Effector memory CD4-positive, alpha-beta T cell (primary cell): Measurements from ENCODE around the gene RAB39A.
"Not testable (repeated sequence)": the region's sequence is repeated elsewhere in the genome, so short reads cannot be mapped to it uniquely, and the experiment has no call there.

ENCODE experiments used
- DNase-seq, 3 donors: peaks; one replicate each; pipeline ENCODE4 v3.0.0-alpha.2; 2020
- H3K27ac ChIP-seq: 2 replicates; pipeline ENCODE4 v1.7.0; 2013; ENCODE audit warnings: mild to moderate bottlenecking, low read length, moderate library complexity; ENCODE audit not compliant: insufficient read depth, poor library complexity, severe bottlenecking
- H3K27me3 ChIP-seq: replicated peaks from 2 replicates; pipeline ENCODE4 v1.7.0; 2013; ENCODE audit warnings: mild to moderate bottlenecking, low read length; ENCODE audit not compliant: insufficient read depth, control insufficient read depth, poor library complexity, severe bottlenecking
- H3K36me3 ChIP-seq: 2 replicates; pipeline ENCODE4 v1.7.0; 2013; ENCODE audit warnings: mild to moderate bottlenecking, low read length, moderate library complexity; ENCODE audit not compliant: control insufficient read depth, insufficient read depth
- H3K4me1 ChIP-seq: 2 replicates; pipeline ENCODE4 v1.7.0; 2013; ENCODE audit warnings: low read length, mild to moderate bottlenecking; ENCODE audit not compliant: control insufficient read depth, insufficient read depth, poor library complexity, severe bottlenecking
- H3K4me3 ChIP-seq: 2 replicates; pipeline ENCODE4 v1.7.0; 2013; ENCODE audit warnings: low read length, low read depth, mild to moderate bottlenecking; ENCODE audit not compliant: insufficient read depth, poor library complexity, severe bottlenecking
- H3K9me3 ChIP-seq: 2 replicates; pipeline ENCODE4 v1.7.0; 2013; ENCODE audit warnings: mild to moderate bottlenecking, low read length, moderate library complexity; ENCODE audit not compliant: control insufficient read depth
- total RNA-seq, 3 donors: gene quantifications; one replicate each; lab custom pipeline; 2026; lab: John Stamatoyannopoulos, UW

RAB39A gene, protein sequence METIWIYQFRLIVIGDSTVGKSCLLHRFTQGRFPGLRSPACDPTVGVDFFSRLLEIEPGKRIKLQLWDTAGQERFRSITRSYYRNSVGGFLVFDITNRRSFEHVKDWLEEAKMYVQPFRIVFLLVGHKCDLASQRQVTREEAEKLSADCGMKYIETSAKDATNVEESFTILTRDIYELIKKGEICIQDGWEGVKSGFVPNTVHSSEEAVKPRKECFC
- 0 reads per million in 3 donors for total RNA-seq

DNA sequence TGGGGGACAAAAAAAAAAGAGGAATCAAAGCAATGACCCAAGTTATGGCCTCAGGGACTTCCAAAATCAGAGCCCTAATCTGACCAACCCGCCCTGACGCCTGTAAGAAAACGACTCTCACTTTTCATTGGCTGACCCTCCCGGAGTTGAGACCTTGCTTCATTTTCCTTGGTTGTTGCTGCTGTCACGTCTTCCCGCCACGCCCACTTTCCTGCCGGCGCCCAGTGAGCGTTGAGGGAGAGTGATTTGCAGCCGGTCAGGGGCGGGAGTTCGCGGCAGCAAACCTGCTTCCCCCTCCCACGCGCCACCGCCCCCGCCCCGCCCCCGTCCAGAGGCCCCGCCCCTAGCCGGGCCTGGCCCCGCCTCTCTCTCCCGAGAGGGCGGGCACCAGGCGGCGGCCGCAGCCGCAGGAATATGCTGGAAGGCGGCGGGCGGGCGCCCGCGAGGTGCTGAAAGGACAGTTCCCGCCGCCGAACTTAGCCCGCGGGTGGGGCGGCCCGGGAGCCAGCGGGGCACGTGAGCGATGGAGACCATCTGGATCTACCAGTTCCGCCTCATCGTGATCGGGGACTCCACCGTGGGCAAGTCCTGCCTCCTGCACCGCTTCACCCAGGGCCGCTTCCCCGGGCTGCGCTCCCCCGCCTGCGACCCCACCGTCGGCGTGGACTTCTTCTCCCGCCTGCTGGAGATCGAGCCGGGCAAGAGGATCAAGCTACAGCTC lies at the start of gene RAB39A:
RAB39A (plus strand) TSS at position 403 of the 721 bp plus-strand sequence; CDS start at position 524, 121 bp downstream.
- Histone ChIP-seq H3K4me3 (peak within 1 kb of the TSS; percentile 48), H3K27ac (no peak within 1 kb of the TSS), H3K4me1 (peaks cover 18% of the 10 kb centered on the region), H3K27me3 (peaks cover 3% of the 10 kb centered on the region), H3K9me3 (no peaks in the 10 kb centered on the region), H3K36me3 (no peaks in the 10 kb centered on the region)
- peak; percentile 22 to 54 (median 49) for DNase-seq

DNA sequence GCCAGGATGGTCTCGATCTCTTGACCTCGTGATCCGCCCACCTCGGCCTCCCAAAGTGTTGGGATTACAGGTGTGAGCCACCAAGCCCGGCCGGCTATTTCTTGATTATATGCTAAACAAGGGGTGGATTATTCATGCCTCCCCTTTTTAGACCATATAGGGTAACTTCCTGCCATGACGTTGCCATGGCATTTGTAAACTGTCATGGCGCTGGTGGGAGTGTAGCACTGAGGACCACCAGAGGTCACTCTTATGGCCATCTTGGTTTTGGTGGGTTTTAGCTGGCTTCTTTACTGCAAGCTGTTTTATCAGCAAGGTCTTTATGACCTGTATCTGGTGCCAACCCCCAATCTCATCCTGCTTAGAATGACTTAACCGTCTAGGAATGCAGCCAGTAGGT lies 46.8 kb upstream of the RAB39A start:
- H3K27me3 ChIP-seq, H3K4me1 ChIP-seq, H3K4me3 ChIP-seq, H3K9me3 ChIP-seq, DNase-seq, H3K36me3 ChIP-seq, H3K27ac ChIP-seq: not testable (repeated sequence)

DNA sequence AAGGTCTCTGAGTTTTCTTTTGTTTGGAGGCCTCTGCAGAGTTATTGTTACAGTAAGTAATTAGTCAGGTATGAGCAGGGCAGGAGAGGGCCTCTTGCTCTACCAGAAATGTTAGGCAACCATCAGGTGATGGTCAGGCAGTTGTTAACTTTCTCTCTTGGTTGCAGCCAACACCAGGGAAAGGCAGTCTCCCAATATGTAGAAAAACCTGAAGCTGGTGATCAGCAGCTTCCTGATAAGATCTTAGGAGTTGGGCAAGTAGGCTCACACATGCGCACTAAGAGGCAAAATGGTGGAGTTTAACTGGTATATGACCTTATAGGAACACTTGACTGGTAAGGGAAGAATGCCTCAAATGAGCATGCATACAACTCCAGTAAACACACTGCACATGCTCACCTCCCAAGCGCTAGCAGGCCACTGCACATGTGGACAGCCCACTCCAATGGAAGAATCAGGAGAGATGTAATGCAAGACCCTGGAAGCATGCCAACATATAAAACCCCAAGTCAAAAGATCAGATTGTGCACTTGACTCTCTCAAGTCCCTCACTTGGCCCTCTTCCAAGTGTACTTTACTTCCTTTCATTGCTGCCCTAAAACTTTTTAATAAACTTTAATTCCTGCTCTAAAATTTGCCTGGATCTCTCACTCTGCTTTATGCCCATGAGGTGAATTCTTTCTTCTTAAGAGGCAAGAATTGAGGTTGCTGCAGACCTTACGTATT lies 46.0 kb upstream of the RAB39A start:
- no peak overlapping the region for H3K4me3 ChIP-seq
- no peak for DNase-seq
- no peak overlapping the region for H3K27ac ChIP-seq

DNA sequence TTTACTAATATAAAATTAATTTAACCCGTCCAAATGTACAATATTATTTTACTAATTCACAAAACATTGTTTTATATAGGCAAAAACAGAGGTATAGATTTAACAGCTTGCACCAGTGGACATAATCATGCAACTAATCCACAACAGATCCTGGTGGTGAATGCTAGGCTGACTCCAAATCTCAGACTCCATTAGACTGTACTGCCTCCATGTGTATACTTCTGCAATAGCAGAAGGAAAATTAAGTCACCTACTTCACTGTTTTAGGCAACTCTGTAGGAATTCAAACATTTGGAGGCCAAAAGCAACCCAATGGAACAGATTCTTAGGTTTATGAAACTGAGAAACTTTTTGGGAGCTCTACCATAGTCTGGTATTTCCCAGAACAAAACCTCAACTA lies 30.0 kb upstream of the RAB39A start:
- H3K4me1 ChIP-seq = no peaks in the 10 kb centered on the region
- no peaks in the 10 kb centered on the region for H3K27me3 ChIP-seq
- H3K4me3 ChIP-seq = no peak overlapping the region
- DNase-seq = no peak
- no peaks in the 10 kb centered on the region for H3K36me3 ChIP-seq
- H3K9me3 ChIP-seq = no peaks in the 10 kb centered on the region
- no peak overlapping the region for H3K27ac ChIP-seq

More for the DNA sequence above, 46.0 kb upstream of the RAB39A start:
- H3K9me3 ChIP-seq = no peaks in the 10 kb centered on the region
- H3K27me3 ChIP-seq = no peaks in the 10 kb centered on the region
- H3K4me1 ChIP-seq = no peaks in the 10 kb centered on the region
- no peaks in the 10 kb centered on the region for H3K36me3 ChIP-seq

DNA sequence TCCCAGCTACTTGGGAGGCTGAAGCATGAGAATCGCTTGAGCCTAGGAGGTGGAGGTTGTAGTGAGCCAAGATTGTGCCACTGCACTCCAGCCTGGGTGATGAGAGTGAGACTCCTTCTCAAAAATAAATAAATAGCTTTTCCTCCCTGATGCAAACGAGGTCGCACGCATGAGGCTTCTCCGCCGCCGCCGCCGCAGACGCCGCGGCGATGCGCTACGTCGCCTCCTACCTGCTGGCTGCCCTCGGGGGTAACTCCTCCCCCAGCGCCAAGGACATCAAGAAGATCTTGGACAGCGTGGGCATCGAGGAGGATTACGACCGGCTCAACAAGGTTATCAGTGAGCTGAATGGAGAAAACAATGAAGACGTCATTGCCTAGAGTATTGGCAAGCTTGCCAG lies 20.0 kb upstream of the RAB39A start:
- no peak overlapping the region for H3K27ac ChIP-seq
- DNase-seq = no peak
- H3K4me3 ChIP-seq = no peak overlapping the region
- no peaks in the 10 kb centered on the region for H3K27me3 ChIP-seq
- no peaks in the 10 kb centered on the region for H3K9me3 ChIP-seq
- no peaks in the 10 kb centered on the region for H3K36me3 ChIP-seq
- H3K4me1 ChIP-seq = no peaks in the 10 kb centered on the region

DNA sequence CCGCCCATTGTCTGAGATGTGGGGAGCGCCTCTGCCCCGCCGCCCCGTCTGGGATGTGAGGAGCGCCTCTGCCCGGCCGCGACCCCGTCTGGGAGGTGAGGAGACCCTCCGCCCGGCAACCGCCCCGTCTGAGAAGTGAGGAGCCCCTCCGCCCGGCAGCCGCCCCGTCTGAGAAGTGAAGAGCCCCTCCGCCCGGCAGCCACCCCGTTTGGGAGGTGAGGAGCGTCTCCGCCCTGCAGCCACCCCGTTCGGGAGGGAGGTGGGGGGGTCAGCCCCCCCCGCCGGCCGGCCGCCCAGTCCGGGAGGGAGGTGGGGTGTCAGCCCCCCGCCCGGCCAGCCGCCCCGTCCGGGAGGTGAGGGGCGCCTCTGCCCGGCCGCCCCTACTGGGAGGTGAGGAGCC lies 15.8 kb upstream of the RAB39A start:
- not testable (repeated sequence) for DNase-seq

DNA sequence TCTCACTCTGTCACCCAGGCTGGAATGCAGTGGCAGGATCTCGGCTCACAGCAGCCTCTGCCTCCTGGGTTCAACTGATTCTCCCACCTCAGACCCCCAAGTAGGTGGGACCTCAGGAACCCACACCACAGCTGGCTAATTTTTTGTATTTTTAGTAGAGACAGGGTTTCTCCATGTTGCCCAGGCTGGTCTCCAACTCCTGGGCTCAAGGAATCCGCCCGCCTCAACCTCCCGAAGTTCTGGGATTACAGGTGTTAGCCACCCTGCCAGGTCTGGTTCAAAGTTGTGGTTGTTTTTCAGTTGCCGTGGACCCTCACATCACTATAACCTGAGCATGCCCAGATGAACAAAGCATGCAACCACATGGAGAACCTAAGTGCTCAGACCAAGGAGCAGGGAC lies 13.0 kb upstream of the RAB39A start:
- Histone ChIP-seq H3K9me3 (no peaks in the 10 kb centered on the region), H3K36me3 (no peaks in the 10 kb centered on the region), H3K27ac (no peak overlapping the region), H3K4me1 (no peaks in the 10 kb centered on the region), H3K27me3 (no peaks in the 10 kb centered on the region), H3K4me3 (no peak overlapping the region)
- DNase-seq = no peak

More for the DNA sequence above, 15.8 kb upstream of the RAB39A start:
- not testable (repeated sequence) for H3K9me3 ChIP-seq, H3K27ac ChIP-seq, H3K27me3 ChIP-seq, H3K4me3 ChIP-seq, H3K36me3 ChIP-seq, H3K4me1 ChIP-seq

DNA sequence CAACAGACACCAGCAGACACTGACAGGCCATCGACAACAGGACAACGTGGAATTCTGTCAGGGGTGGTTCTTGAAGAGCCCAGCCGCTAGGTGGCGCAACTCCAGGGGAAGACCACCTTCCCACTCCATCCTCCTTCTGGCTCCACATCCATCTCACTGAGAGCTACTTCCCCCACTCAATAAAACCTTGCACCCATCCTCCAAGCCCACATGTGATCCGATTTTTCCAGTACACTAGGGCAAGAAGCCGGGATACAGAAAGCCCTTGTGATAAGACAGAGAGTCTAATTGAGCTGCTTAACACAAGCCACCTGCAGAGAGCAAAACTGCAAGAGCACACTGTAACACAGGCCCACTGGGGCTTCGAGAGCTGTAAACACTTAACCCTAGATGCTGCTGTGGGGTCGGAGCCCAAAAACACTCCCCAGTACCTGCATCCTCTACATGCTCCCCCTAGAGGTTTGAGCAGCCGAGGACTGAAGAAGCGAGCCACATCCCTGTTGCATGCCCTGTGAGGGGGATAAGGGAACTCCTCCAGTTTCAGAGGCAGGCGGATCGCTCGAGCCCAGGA lies 11.5 kb upstream of the RAB39A start:
- no peaks in the 10 kb centered on the region for H3K36me3 ChIP-seq
- H3K4me1 ChIP-seq = no peaks in the 10 kb centered on the region
- DNase-seq = no peak
- no peaks in the 10 kb centered on the region for H3K9me3 ChIP-seq
- no peak overlapping the region for H3K4me3 ChIP-seq
- H3K27me3 ChIP-seq = no peaks in the 10 kb centered on the region
- H3K27ac ChIP-seq = no peak overlapping the region

DNA sequence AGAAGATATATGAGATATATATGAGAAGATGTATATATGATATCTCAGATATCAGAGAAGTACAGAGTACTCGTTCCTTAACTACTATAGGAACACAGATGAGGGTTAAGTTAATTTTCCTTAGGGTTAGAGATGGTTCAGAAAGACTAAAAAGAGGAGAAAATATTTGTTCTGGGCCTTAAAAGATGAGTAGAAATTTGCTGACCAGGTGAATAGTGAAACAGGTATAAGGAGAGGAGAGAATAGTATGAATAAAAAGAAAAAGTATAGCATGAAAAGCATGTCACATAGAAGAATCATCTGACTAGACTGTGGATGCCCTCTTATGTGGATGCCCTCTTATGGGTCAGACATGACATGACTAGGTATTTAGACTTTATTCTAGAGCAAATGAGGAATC lies 6.3 kb upstream of the RAB39A start:
- H3K36me3 ChIP-seq = no peaks in the 10 kb centered on the region
- H3K4me3 ChIP-seq = no peak overlapping the region
- DNase-seq = no peak
- no peak overlapping the region for H3K27ac ChIP-seq
- no peaks in the 10 kb centered on the region for H3K27me3 ChIP-seq
- H3K9me3 ChIP-seq = no peaks in the 10 kb centered on the region
- H3K4me1 ChIP-seq = no peaks in the 10 kb centered on the region

DNA sequence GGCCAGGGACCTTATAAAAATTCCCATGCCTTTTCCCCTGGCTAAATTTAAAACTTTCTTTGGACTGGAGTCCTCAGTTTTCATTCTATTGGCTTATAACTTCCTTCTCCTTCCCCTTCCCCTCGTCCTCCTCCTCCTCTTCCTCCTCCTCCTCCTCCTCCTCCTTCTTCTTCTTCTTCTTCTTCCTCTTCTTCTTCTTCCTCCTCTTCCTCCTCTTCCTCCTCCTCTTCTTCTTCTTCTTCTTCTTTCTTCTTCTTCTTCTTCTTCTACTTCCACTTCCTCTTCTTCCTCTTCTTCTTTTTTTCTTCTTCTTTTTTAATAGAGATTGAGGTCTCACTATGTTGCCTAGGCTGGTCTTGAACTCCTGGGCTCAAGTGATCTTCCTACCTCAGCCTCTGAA lies 4.7 kb upstream of the RAB39A start:
- not testable (repeated sequence) for H3K4me3 ChIP-seq, H3K27me3 ChIP-seq, H3K27ac ChIP-seq, H3K36me3 ChIP-seq, H3K9me3 ChIP-seq, DNase-seq
- H3K4me1 ChIP-seq = peaks cover 11% of the 10 kb centered on the region
